ENCODE measurements around the gene PUSL1.

Gene PUSL1, protein sequence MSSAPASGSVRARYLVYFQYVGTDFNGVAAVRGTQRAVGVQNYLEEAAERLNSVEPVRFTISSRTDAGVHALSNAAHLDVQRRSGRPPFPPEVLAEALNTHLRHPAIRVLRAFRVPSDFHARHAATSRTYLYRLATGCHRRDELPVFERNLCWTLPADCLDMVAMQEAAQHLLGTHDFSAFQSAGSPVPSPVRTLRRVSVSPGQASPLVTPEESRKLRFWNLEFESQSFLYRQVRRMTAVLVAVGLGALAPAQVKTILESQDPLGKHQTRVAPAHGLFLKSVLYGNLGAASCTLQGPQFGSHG

DNA sequence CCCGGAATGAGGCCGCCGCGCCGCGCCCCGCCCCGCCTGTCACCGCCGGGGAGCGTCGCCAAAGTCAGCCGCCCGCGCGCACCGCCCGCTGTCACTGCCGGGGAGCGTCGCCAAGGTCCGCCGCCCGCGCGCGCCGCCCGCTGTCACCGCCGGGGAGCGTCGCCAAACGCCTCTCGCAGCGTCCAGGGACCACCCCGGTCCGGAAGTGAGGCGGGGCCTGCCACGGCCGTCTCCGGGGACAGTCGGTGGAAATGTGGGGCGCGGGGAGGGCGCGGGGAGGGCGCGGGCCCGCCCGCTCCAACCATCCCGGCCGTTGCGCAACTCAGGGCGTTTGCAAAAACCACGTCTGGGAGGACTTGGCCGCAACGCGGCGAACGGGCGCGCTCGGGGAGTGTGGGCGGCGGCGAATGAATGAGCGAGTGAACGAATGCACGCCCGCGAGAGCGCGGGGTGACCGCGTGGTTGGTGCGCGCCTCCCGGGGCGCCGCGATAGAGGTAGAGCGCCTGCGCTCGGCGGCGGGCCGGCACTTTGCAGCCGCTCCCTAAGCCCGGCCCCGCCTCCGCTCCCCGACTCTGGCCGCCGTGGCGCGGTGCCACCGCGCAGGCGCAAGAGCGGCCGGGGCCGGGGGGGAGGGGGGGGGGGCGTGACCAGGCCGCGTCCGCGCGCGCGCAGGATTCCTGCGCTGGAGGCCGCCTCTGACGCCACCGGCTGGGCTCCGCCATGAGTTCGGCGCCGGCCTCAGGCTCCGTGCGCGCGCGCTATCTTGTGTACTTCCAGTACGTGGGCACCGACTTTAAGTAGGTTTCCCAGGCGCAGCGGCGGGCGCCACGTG lies at the start of gene PUSL1, which contains the start of gene ACAP3:
PUSL1 (plus strand) TSS at position 675 of the 833 bp plus-strand sequence; CDS start at position 722, 47 bp downstream.
ACAP3 (minus strand) TSS at position 8 of the 833 bp plus-strand sequence. CDS start 115 bp downstream, outside the sequence.
- peak; percentile 76 to 79 for DNase-seq (ENCODE audit: low read depth in 2 of 2)

DNA sequence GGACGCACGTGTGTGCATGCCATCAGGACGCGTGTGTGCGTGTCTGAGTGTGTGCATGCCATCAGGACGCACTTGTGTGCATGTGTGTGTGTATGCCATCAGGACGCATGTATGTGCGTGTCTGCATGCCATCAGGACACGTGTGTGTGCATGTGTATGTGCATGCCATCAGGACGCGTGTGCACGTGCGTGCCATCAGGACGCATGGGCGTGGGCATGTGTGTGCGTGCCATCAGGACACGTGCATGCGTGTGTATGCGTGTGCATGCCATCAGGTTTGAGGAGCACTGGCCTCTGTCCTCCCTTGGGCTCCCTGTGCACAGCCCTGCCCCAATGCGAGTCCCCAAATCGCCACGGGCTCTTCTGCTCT lies 49.3 kb upstream of the PUSL1 start:
- no peak for DNase-seq (ENCODE audit: low read depth in 2 of 2)

DNA sequence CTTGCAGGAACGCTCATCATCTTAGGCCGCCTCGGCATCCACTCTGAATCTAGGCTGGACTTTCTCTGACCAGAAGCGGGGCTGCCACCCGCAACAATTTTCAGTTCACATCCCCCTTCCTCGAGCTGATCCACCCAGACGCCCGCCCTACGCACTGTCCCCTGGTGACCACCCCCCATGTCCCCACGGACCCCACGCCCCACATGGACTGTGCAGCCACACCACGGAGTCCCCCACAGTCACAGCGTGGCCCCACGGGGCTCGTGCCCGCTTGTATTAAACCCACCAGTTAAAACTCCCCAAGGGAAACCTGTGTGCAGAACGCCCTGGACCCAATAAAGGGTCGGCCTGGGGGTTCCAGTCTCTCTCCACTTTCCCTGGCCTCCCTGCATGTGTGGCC lies 48.9 kb upstream of the PUSL1 start:
- no peak for DNase-seq (ENCODE audit: low read depth in 2 of 2)

- no peak for DNase-seq (ENCODE audit: low read depth in 2 of 2)
These were observed 48.3 kb upstream of the PUSL1 start for GRCh38 chr1:1259951-1260600.

GRCh38 chr1:1260843-1261560 lies 47.4 kb upstream of the PUSL1 start:
- no peak for DNase-seq (ENCODE audit: low read depth in 2 of 2)

- no peak for DNase-seq (ENCODE audit: low read depth in 2 of 2)
These were observed 46.3 kb upstream of the PUSL1 start for GRCh38 chr1:1262071-1262470.

DNA sequence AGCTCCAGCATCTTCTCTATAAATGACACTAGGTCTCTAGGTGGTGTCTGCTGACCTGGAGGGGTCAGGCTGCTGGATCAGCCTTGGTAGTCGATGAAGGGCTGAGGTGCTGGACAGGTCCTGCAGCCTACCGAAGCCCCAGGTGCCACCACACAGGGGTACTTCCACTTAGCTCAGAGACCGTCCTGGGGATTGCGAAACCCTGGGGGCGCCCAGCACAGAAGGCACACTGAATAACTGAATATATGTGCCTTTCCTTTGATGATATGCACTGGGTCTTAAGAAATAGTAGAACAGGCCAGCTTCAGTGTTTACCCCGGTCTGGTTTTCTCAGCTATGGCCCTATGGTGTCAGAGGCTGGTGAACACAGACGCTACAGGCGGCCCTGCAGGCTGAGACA lies 45.6 kb upstream of the PUSL1 start:
- no peak for DNase-seq (ENCODE audit: low read depth in 2 of 2)

DNA sequence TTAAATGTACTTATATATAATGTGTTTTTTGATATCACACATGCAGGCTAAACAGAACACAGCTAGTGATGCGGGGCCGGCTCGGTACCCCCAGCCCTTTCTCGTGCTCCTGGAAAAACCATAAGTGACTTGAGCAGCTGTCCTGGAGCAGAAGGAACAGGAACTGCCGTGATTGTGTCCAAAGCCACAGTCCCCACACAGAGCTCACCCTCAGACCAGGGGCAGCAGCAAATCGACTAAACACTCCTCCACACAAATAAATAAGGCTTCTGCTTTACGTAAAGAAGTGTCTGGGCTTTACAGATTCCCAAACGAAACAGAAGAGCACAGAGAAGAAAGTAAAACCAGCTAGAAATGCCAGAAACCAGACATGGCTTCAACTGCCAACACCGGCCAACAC lies 44.4 kb upstream of the PUSL1 start:
- DNase-seq (ENCODE audit: low read depth in 2 of 2) = no peak

DNA sequence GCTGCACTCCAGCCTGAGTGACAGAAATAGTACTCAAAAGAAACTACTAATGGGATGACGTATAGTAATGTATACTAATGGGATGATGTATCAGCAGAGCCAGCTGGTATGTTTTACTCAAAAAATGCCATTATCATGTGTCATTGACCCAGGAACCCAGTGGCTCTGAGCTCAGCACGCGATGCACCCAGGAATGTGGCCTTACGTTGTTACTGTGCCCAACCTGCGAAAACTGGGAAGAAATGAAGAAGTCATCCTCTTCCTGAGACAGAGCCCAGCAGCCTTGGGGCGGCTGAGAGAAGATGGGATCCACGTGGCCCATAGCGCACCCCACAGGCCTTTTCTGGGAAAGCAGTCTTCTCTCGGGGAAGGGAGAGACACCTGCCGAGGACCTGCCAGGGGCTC lies 43.5 kb upstream of the PUSL1 start:
- DNase-seq (ENCODE audit: low read depth in 2 of 2) = no peak

GRCh38 chr1:1267488-1268283 lies 40.7 kb upstream of the PUSL1 start:
- DNase-seq (ENCODE audit: low read depth in 2 of 2) = no peak

- no peak for DNase-seq (ENCODE audit: low read depth in 2 of 2)
These were observed 40.1 kb upstream of the PUSL1 start for GRCh38 chr1:1268284-1268682.

- DNase-seq (ENCODE audit: low read depth in 2 of 2) = no peak
These were observed 37.6 kb upstream of the PUSL1 start for GRCh38 chr1:1270813-1271212.

GRCh38 chr1:1272341-1273208 lies 35.8 kb upstream of the PUSL1 start:
- no peak for DNase-seq (ENCODE audit: low read depth in 2 of 2)

- no peak for DNase-seq (ENCODE audit: low read depth in 2 of 2)
These were observed 35.2 kb upstream of the PUSL1 start for GRCh38 chr1:1273209-1273511.

DNA sequence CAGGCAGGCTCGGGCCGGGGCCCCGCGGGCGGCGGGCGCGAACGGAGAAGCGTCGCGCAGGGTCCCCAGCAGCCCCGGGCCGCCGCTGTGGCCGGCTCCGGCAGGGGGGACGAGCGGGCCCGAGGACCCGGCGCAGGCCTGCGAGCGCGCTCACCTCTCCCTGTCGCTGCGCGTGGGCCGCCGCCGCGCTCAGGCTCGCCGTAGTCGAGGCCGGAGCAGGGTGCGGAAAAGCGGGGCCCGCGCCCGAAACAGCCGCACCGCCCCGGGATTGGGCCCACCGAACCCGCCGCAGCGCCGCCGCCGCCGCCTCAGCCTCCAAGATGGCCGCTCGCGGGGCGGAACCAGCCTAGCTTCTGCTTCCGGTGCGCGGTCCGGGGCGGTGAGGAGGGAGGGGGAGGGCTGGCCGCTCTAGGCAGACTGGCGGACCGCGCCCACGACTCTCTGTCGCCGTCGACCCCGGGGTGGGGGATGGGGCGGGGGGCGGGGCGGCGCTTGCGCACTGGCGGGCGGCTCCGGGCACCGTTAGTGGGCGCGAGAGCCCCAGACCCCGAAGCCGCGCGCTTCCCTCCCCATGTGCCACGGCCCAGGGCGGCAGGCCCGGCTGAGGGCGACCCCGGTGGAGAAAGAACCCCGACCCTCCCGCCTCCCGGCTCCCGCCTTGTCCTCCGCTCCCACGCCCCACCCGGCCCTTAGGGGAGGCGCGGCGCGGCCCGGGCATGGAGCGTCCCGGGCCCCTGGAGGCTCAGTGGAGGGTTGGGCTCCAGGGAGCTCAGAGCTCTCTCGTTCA lies 34.7 kb upstream of the PUSL1 start, which contains the start of gene UBE2J2:
UBE2J2 (minus strand) TSS at position 343 of the 787 bp plus-strand sequence. CDS start 5,862 bp downstream, outside the sequence.
- DNase-seq (ENCODE audit: low read depth in 2 of 2) = peak; percentile 90 to 95

DNA sequence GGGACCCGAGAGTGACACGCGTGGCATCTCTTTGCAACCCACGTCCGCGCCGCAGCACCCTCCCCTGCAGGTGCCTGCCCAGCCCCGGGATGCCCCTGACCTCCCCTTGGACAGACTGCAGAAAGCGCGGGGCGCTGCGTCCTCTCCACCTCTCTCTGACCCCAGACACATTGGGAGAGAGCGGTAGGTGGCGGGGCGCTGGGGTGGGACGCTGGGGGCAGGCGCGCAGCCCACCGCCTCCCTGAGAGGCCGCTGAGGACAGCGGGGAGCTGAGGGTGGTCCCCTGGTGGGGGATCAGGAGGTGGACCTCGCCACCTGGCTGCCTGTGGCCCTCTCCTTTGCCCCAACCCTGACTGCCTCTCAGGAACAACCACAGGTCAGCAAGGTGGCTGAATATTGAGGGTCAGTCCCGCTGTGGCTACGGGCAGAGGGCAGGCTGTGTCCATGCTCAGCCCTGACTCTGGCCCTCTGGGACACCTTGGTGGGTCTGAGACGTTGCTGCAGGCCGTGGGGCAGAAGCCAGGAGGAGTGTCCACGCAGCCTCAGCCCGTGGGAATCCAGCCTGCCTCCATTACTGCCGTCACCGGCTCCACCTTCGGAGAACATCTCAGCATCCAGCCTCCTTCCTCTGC lies 34.0 kb upstream of the PUSL1 start:
- no peak for DNase-seq (ENCODE audit: low read depth in 2 of 2)

GRCh38 chr1:1274931-1275431 lies 33.4 kb upstream of the PUSL1 start:
- no peak for DNase-seq (ENCODE audit: low read depth in 2 of 2)

DNA sequence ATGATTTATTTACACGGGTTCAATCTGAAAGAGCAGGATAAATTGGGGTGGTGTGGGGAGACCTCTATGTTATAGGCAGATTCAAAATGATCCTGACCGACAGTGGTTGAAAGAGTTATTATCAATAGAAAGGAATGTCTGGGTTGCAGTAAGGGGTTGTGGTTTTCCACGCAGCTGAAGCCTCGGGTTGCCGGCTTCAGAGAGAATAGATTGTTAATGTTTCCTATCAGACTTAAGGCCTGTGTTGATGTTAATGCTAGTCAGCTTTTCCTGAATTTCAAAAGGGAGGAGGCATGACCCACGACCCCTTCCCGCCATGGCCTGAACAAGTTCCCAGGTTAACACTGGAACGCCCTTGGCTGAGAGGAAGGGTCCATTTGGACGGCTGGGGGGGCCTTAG lies 32.6 kb upstream of the PUSL1 start:
- no peak for DNase-seq (ENCODE audit: low read depth in 2 of 2)

GRCh38 chr1:1278620-1279019 lies 29.8 kb upstream of the PUSL1 start:
- no peak for DNase-seq (ENCODE audit: low read depth in 2 of 2)

All from stimulated activated CD4-positive, alpha-beta T cell treated with anti-CD3 and anti-CD28 coated beads, Interleukin-12 subunit alpha, Interleukin-12 subunit beta, amount 100 ng/mL, for 24 hours (primary cell).